Mammary epithelial cell (primary cell): ENCODE data around the gene SEBOX.

Experiments
- EZH2 ChIP-seq: IDR thresholded peaks from 2 replicates; pipeline ENCODE4 v1.6.1; 2012; ENCODE audit warnings: low read length, inconsistent platforms, borderline replicate concordance
- TF ChIP-seq, protein P1 (sequence below), 2 donors: IDR thresholded peaks in 1 of 2; conservative IDR thresholded peaks in 1 of 2; 2 replicates each; pipeline ENCODE4 v1.5.1; 2011 to 2012; ENCODE audit warnings: inconsistent platforms in 2 of 2, low read length in 2 of 2, mild to moderate bottlenecking in 2 of 2, control low read depth in 1 of 2, low read depth in 1 of 2; ENCODE audit not compliant: insufficient read depth in 1 of 2; ENCODE audit errors: extremely low read depth in 1 of 2

DNA sequence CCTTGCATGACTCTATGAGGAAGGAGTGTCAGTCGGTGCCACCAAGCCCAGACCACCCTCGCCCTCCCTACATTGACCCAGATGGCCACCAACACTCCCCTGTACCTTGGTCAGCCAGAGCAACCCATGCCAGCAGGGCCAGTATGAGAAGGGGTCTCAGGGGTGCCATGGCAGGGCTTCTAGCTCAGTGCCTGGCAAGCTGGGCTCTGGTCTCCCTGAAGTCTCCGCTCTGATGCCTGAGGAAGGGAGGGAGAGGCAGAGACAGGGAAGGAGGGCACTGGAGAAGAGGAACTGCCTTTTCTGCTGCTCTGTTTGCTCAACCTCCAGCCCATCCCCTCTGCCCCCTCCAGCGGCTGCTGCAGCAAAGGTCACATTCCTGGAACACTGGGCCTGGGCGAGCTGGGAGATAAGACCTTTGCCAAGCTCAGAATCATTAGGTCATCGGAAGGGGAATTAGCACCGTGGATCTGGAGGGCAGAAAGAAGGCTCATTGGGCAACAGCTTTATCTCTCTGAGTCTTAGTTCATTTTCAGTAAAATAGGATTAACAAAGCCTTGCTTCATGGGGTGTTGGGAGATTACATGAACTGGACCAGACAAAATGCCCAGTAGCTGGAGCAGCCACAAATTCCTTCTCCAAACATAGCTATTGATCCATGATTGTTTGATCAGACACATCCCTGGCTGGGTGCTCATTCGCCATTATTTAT is 5.2 kb upstream of the SEBOX start, which contains the start of gene VTN:
- TF ChIP-seq, protein P1, sequence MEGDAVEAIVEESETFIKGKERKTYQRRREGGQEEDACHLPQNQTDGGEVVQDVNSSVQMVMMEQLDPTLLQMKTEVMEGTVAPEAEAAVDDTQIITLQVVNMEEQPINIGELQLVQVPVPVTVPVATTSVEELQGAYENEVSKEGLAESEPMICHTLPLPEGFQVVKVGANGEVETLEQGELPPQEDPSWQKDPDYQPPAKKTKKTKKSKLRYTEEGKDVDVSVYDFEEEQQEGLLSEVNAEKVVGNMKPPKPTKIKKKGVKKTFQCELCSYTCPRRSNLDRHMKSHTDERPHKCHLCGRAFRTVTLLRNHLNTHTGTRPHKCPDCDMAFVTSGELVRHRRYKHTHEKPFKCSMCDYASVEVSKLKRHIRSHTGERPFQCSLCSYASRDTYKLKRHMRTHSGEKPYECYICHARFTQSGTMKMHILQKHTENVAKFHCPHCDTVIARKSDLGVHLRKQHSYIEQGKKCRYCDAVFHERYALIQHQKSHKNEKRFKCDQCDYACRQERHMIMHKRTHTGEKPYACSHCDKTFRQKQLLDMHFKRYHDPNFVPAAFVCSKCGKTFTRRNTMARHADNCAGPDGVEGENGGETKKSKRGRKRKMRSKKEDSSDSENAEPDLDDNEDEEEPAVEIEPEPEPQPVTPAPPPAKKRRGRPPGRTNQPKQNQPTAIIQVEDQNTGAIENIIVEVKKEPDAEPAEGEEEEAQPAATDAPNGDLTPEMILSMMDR (conservative IDR thresholded peaks at IDR 0.05 in 1 of 2, IDR thresholded peaks at IDR 0.05 in 1 of 2; ENCODE audit: extremely low read depth in 1 of 2, insufficient read depth in 1 of 2, low read depth in 1 of 2, low read length in 2 of 2), result no peak
- TF ChIP-seq EZH2, result no peak
